Uterus (tissue), 4 donors: ENCODE data around the gene RAB6B. TPM values are rescaled to one million over a fixed set of nuclear protein-coding genes. Genes with fewer than 3 reads are reported as not detected.

Source experiments
- DNase-seq, 2 donors: peaks; one replicate each; pipeline ENCODE4 v3.0.0-alpha.2; 2019 to 2020
- H3K27ac ChIP-seq, 2 donors: fragments of 200-600 bp; sonication (generic); 1 replicate in 1 of 2; 2 replicates in 1 of 2; pipeline ENCODE4 v1.5.1; 2016 to 2018
- H3K27me3 ChIP-seq, 2 donors: fragments of 200-600 bp; sonication (generic); one replicate each; pipeline ENCODE4 v1.5.1; 2018 to 2019; ENCODE audit warnings: control low read depth in 1 of 2
- H3K36me3 ChIP-seq, 2 donors: fragments of 200-600 bp; sonication (generic); one replicate each; pipeline ENCODE4 v1.5.1; 2019; ENCODE audit warnings: control low read depth in 1 of 2
- H3K4me1 ChIP-seq, 2 donors: fragments of 200-600 bp; sonication (generic); one replicate each; pipeline ENCODE4 v1.5.1; 2018 to 2019; ENCODE audit warnings: control low read depth in 1 of 2
- H3K4me3 ChIP-seq, 2 donors: fragments of 200-600 bp; sonication (generic); 1 replicate in 1 of 2; 2 replicates in 1 of 2; pipeline ENCODE4 v1.5.1; 2018 to 2019; ENCODE audit warnings: mild to moderate bottlenecking in 1 of 2
- H3K9me3 ChIP-seq, 2 donors: fragments of 200-600 bp; sonication (generic); one replicate each; pipeline ENCODE4 v1.5.1; 2019; ENCODE audit warnings: control low read depth in 1 of 2
- CTCF ChIP-seq, 4 experiments: fragments of 200-600 bp in 2 of 4; fragments of 450-650 bp in 2 of 4; sonication (generic) in 2 of 4; IDR thresholded peaks; one replicate each; pipeline ENCODE4 v1.5.1; 2016 to 2019; ENCODE audit warnings: antibody characterized with exemption in 4 of 4, mild to moderate bottlenecking in 2 of 4, moderate library complexity in 1 of 4
- POLR2A ChIP-seq, 2 donors: fragments of 450-650 bp; IDR thresholded peaks; one replicate each; pipeline ENCODE4 v1.6.1; 2016; ENCODE audit warnings: antibody characterized with exemption in 2 of 2, mild to moderate bottlenecking in 1 of 2, moderate library complexity in 1 of 2
- intact Hi-C: fragments of 100-400 bp; cut with DNase I; formaldehyde crosslinking; loops from one replicate; pipeline ENCODE4 v1.15.1; 2023; ENCODE audit warnings: low total_unique reads
- total RNA-seq, 4 donors: library from RNA; depleted of rRNA in 3 of 4; stranded (reverse); fragments of >200 nt in 3 of 4; gene quantifications; one replicate each; pipeline versions ENCODE4 v1.1.0 to v1.2.4, GENCODE V29; 2014 to 2023
- donor health status: DM: yes; HTN: yes; CAD: no.

The RAB6B gene
- total RNA-seq, 4 donors from 2014 or later = 0.29 to 12.0 (median 3.8) TPM

GRCh38 chr3:133855772-133856171 is 39.9 kb downstream of the RAB6B start:
- intact Hi-C loops = no loop called here
- DNase-seq = no peak
- Histone ChIP-seq H3K4me1 (no peaks in the 10 kb centered on the region), H3K27ac (no peak overlapping the region), H3K4me3 (no peak overlapping the region), H3K9me3 (no peaks in the 10 kb centered on the region), H3K27me3 (no peaks in the 10 kb centered on the region), H3K36me3 (no peaks in the 10 kb centered on the region)
- TF ChIP-seq CTCF (IDR thresholded peaks at IDR 0.05) = no peak
- no peak for TF ChIP-seq POLR2A (IDR thresholded peaks at IDR 0.05)

DNA sequence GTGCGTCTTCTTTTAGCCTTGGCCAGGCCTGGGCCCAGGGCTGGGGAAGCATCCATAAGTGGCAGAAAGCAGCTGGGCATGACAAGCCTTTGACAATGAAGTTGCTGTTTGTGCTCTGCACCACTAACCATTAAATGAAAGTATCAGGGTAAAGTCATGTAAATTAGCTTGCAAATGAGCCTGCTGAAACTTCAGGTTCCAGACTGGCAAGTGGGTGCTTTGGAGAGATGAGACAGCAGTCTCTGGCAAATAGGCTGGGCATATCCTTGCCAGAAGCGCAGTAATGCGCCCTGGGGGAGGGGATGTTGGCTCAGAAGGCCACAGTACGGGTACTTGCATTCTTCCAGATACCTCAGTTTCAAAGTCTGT is 40.7 kb downstream of the RAB6B start:
- H3K36me3 ChIP-seq = no peaks in the 10 kb centered on the region
- DNase-seq = no peak
- no peak overlapping the region for H3K27ac ChIP-seq
- H3K27me3 ChIP-seq = no peaks in the 10 kb centered on the region
- no peak overlapping the region for H3K4me3 ChIP-seq
- TF ChIP-seq POLR2A (IDR thresholded peaks at IDR 0.05) (no peak), CTCF (IDR thresholded peaks at IDR 0.05) (no peak)
- intact Hi-C loops = no loop called here
- no peaks in the 10 kb centered on the region for H3K9me3 ChIP-seq
- H3K4me1 ChIP-seq = no peaks in the 10 kb centered on the region

DNA sequence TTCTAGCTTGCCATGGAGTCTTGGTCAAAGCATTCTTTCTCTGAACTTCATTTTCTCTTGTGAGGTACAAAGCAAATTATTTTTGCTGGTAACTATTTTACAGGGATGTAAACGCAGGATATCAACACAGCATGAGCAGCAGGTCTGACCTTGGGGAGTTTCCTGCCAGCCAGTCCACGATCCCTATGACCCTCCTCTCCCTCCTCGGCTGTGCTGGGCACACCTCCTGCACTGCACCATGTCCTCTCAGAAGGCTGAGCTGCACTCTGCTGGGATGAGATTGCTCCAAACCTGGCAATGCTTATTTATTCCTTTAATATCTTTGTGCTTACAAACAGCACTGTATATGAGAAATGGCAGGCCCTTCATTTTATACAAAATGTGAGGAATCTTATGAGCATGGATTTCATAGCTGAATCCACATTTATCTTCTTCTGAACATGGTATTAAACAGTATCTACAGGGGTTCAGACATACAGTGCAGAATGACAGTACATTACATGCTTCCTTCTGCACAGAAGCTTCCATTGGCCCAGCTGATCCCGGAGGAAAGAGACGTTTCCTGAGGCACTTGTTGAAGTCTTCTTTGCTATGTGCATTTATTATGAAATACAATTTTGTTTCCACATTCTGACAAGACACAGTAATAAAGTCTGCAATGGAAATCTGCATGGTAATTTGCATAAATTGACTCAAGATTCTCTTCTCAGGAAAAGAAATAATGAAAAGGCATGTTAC is 41.2 kb downstream of the RAB6B start:
- no peaks in the 10 kb centered on the region for H3K27me3 ChIP-seq
- TF ChIP-seq CTCF (IDR thresholded peaks at IDR 0.05) (no peak), POLR2A (IDR thresholded peaks at IDR 0.05) (no peak)
- no peak overlapping the region for H3K4me3 ChIP-seq
- no peaks in the 10 kb centered on the region for H3K4me1 ChIP-seq
- intact Hi-C loops = no loop called here
- DNase-seq = no peak
- no peaks in the 10 kb centered on the region for H3K36me3 ChIP-seq
- H3K9me3 ChIP-seq = no peaks in the 10 kb centered on the region
- H3K27ac ChIP-seq = no peak overlapping the region

DNA sequence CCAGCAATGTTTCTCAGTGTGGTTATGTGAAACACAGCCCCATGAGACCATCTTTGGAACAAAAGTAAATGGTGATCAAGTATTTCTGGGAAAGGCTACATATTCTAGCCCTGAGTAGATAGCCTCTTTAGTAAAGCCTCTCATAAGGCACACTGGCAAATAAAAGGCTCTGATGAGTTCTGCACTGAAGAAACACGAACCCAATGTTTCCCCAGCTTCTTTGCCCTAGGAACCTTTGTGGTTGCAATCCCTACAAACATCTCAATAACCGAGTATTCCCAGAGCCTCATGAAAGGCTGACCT is 41.8 kb downstream of the RAB6B start:
- H3K4me3 ChIP-seq = no peak overlapping the region
- TF ChIP-seq CTCF (IDR thresholded peaks at IDR 0.05) (no peak), POLR2A (IDR thresholded peaks at IDR 0.05) (no peak)
- H3K4me1 ChIP-seq = no peaks in the 10 kb centered on the region
- no peak for DNase-seq
- H3K27me3 ChIP-seq = no peaks in the 10 kb centered on the region
- no peak overlapping the region for H3K27ac ChIP-seq
- intact Hi-C loops = no loop called here
- no peaks in the 10 kb centered on the region for H3K36me3 ChIP-seq
- no peaks in the 10 kb centered on the region for H3K9me3 ChIP-seq

GRCh38 chr3:133853063-133853924 is 42.4 kb downstream of the RAB6B start:
- TF ChIP-seq CTCF (IDR thresholded peaks at IDR 0.05) (no peak), POLR2A (IDR thresholded peaks at IDR 0.05) (no peak)
- Histone ChIP-seq H3K27me3 (no peaks in the 10 kb centered on the region), H3K4me3 (no peak overlapping the region), H3K9me3 (no peaks in the 10 kb centered on the region), H3K27ac (no peak overlapping the region), H3K4me1 (no peaks in the 10 kb centered on the region), H3K36me3 (no peaks in the 10 kb centered on the region)
- no peak for DNase-seq
- intact Hi-C loops = no loop called here
